NOMO-1 treated with DMSO at 0.1 percent for 48 hours (cell line): ENCODE results near the gene YIF1A.

Source experiments
- DNase-seq: peaks from one replicate; lab custom pipeline; 2025; ENCODE audit not compliant: unreplicated experiment; lab: John Stamatoyannopoulos, UW

YIF1A gene, protein sequence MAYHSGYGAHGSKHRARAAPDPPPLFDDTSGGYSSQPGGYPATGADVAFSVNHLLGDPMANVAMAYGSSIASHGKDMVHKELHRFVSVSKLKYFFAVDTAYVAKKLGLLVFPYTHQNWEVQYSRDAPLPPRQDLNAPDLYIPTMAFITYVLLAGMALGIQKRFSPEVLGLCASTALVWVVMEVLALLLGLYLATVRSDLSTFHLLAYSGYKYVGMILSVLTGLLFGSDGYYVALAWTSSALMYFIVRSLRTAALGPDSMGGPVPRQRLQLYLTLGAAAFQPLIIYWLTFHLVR

GRCh38 chr11:66288671-66289547, at the start of gene YIF1A:
YIF1A (minus strand) TSS chr11:66289143; CDS start chr11:66288985, 158 bp downstream.
- DNase-seq = peak; percentile 99

- DNase-seq = no peak
Observed at GRCh38 chr11:66337103-66337899, 48.4 kb upstream of the YIF1A start.

- peak; percentile 68 for DNase-seq
Observed at GRCh38 chr11:66336234-66337102, 47.5 kb upstream of the YIF1A start, which contains the start of gene RIN1. RIN1 (minus strand) TSS chr11:66336434; CDS start chr11:66336402, 32 bp downstream.

DNA sequence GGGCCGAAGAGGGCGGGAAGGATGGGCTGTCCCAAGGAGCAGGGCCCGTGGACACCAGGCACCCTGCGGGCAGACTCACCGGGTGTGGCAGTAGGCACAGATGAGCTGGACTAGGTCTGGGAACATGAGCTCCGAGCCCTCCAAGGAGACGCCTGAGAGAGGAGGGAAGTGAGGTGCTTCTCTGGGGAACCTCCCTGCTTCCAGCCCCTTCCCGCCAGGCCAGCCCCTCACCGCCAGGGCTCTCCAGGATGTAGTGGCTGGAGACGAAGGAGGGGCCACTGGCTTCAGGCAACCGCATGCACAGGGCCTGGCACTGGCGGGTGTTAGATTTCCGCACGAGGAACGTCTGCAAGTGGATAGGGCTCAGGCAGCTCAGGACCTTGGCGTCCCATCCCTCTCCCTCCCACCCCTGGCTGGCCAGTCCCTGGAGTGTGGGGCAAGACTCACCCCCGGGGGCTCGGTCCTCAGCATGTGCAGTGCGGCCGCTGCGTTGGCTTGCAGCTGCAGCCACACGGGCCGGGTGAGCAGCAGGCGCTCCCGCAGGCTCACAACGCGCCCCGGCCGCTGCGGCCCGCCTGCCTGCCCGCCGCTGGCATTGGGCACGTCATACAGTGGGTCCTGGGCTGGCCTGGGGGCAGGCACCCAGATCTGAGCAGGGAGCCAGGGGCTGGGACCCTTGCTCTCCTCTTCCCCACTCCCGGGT, 46.7 kb upstream of the YIF1A start:
- DNase-seq = peak; percentile 21

- peak; percentile 80 for DNase-seq
Observed at GRCh38 chr11:66334605-66335442, 45.9 kb upstream of the YIF1A start.

DNA sequence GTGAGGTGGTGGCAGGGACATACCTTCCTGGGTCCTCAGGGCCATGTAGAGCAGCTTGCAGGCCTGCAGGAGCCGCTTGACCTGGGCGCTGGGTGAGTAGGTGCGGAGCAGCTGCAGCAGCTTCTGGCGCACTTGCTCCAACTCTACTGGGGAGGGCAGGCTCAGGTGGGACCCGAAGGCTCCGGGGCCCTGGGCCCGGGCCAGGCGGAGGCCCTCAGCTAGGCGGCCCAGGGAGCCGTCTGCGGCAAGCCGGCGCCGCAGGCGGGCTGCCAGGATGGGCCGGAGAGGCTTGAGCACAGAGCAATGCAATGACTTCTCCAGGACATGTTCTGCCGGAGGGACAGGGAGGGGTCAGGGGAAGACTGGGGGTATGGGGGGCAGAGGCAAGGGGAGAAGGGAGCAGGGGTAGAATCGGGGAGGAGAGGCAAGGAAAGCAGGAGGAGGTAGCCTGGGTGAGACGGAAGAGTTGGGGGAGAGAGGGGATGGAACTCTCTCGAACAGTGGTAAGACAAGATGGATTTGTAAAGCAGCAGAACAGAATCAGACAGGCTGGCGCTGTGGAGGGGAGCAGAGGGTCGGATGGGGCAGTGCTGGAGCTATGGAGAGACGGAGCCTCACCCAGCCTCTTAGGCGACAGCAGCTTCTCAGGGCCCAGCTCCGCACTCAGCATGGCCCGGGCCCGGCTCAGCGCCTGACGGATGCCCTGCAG, 45.1 kb upstream of the YIF1A start:
- no peak for DNase-seq

GRCh38 chr11:66333220-66333877, 44.4 kb upstream of the YIF1A start:
- no peak for DNase-seq

DNA sequence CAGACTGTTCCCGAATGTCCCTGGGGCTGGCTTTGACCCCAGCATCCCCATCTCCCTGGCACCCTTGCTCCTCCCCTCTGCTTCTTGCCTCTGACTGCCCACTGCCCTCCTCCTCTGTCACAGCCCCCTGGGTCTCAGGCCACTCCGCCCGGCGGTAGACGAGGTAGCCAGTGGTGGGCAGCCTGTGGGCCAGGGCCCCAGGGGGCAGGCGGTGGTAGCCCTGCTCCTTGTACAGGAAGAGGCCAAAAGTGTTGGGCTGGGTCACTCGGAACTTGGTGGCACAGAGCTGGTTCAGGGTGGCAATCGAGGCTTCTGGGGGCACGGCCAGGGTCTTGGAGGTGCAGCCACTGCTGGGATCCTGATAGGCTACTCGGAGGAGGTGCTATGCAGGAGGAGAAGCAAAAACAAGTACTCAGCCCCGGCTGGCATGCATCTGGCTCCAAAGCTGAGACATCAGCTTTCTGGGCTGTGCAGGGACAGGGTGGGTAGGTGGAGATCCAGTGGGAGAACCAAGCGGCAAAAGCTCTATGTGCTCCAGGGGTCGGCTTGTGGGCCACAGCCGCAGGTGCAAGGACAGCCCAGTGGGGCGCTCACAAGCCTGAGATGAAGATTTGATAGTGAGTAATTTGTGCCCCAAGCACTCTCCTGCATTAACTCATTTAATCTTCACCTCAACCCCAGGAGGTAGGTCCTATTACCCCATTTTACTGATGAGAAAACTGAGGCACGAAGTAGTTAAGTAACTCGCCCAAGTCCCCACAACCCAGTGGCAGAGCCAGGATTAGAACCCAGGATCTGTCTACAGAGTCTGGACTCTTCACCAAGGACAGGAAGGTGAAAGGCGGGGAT, 43.7 kb upstream of the YIF1A start:
- no peak for DNase-seq

GRCh38 chr11:66331542-66332370, 42.8 kb upstream of the YIF1A start:
- DNase-seq = no peak

- no peak for DNase-seq
Observed at GRCh38 chr11:66330931-66331330, 42.0 kb upstream of the YIF1A start.

DNA sequence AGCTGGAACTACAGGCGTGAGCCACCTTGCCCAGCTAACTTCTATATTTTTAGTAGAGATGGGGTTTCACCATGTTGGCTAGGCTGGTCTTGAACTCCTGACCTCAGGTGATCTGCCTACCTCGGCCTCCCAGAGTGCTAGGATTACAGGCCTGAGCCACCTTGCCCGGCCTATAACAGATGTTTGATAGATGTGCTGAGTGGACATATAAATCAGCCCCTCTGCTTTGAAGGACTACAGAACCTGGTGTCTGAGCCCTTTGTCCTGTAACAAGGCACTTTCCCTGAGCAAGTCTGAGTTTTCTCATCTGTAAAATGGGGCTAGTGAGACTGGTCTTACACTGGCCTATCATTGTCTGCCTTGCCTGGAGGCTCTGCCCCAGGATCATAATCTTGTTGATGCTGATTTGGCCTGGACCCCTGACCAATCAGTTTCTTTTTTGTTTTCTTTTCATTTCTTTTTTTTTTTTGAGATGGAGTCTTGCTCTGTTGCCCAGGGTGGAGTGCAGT, 40.3 kb upstream of the YIF1A start:
- DNase-seq = no peak

DNA sequence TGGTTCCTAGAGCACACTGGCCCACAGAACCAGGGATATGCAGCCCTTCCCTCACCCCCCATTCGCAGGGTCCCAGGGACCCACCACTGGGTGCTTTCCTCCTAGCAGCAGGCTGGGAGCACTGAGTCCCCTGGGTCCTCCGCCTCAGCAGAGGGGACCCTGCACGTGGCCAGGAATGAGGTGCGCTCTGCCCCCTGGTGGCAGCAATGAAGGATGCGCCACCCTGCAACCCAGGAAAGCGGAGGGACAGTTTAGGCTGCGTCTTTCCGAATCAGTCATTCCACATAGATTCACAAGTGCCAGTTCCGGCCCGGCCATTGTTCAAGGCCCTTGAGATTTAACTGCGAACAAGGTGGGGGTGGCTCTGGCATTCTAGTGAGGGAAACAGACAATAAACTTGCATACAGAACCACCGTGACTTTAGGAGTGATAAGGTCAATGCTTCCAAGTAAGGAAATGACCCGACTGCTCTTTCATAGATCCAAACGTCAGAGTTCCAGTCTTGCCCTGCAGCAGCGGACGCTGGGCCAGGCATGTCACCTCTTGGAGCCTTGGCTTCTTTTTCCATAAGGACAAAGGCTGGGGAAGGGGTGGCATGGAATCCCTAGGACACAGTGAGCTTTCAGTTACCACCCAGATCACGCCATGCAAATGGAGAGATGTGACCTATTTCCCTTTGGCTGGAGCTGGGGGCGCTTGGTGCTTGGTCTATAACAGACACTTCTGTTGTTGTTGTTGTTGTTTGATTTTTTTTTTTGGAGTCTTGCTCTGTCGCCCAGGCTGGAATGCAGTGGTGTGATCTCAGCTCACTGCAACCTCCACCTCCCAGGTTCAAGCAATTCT, 39.6 kb upstream of the YIF1A start:
- peak; percentile 65 for DNase-seq

DNA sequence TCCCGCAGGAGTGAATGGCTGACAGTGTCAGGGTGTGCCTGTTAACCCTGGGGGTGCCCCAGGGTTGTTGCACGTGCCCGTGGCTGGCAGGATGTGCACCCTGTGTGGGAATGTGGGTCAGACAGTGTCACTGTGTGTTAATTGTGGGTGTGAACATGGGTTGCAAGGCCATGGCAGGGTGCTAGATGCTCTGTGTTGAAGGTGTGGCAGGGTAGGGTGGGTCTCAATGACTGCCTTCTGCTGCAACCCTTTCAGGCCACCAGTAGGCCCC, 39.0 kb upstream of the YIF1A start:
- no peak for DNase-seq

DNA sequence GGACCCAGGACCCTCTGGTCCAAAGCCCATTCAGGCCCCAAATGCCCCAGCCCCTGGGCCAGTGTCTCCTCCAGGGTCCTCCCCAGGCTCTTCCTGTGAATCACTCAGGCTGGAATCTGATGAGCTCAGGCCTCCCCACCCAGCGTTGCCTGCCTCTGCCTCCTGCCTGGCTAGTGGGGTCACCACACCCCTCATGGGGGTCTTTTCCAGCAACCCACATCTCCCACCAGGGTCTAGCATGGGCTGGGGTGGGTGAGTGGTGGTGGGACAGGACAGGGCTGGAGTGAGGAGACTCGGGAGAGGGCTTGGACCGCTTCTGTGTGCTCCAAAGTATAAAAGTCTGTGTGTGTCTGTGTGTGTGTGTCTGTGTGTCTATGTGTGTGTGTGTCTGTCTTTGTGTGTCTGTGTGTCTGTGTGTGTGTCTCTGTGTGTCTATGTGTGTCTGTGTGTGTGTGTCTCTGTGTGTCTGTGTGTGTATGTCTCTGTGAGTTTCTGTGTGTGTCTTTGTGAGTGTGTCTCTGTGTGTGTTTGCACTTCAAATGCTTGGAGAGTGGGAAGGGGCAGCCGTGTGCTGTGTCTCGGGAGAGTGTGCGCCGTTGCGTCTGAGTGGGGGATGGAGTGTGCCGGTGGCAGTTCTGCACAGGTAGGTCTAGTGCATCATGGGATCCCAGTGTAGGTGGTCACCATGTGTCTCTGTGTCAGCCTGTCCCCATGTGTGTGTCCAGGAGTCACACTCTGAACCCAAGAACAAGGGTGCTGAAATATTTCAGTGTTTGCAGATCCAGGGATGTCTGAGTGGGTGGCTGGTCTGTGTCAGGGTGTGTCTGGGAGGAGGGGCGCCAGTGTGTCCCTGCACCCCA, 38.5 kb upstream of the YIF1A start:
- DNase-seq = no peak
